T follicular helper cell (primary cell): ENCODE results near the gene MOB2.

Experiments
- DNase-seq: peaks from one replicate; pipeline ENCODE4 v3.0.0-alpha.2; 2020; ENCODE audit warnings: low read depth

Gene MOB2

DNA sequence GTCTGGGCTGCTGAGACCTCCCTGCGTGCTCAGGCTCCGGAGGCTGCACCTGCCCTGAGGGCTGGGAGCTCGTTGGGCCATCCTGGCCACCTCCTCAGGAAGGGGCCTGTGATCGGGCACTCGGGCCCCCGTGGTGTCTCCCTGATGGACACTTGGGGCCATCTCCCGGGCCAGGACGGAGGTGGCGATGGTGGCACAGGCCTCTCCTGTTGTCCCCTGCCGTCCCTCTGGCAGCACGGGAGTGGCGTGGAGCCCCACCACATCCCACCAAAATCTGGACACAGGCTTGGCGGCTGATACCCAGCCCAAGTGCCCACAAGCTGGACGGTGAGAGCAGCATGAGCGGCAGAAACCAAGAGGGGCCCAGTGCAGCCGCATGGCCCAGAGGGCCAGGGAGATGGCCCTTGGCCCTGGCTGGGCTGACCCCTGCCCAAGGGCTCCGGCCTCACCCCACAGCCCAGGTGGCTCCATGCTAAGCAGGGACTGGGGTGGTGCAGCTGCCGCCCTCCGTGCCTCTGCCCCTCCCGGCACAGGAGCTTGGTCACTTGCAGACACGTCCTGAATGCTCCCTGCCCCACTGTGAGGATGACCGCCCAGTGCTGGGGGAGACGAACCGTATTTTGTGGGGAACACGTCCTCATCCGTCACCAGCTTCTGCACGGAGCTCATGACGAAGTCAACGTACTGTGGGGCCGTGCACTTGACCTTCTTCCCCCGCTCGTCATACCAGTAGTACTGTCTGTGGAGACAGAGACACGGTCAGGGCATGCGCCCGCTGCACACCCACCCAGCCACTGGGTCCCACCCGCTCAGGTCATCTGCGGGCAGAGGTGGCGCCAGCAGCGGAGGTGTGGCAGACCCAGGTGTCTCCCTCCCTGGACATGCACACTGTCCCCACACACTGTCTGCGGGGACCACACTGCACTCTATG is 15.6 kb downstream of the MOB2 start:
- no peak for DNase-seq

GRCh38 chr11:1469911-1470680 is 16.5 kb downstream of the MOB2 start:
- DNase-seq = no peak

DNA sequence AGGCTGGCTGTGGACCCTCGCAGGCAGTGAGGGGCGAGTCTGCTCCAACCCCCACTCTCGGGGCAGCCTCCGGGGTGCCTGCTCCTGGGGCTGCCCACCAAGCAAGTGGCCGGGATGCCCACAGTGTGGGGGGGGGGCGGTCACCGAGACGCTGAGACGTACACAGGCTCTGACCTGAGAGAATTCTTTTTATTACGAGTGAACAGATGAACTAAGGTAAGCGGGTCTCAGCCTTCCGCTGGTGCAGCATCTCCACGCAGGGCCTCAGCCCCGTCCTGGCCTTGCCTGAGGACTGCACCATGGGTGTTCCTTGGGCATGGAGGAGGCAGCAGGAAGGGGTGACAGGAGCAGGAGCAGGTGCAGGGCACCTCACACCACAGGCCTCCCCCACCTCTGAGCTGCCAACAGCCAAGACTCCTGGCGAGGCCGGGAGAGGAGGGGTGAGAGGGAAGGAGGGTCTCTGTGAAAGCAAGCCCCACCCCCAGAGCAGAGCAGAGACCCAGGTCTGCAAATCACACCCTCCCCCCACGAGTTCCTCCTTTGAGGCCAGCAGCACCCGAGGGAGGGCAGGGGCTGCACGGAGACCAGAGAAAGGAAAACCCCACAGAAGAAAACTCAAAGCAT is 17.2 kb downstream of the MOB2 start:
- DNase-seq = no peak

- no peak for DNase-seq
Observed at GRCh38 chr11:1468473-1469066, 18.0 kb downstream of the MOB2 start.

- DNase-seq = no peak
Observed at GRCh38 chr11:1468002-1468401, 18.6 kb downstream of the MOB2 start.

DNA sequence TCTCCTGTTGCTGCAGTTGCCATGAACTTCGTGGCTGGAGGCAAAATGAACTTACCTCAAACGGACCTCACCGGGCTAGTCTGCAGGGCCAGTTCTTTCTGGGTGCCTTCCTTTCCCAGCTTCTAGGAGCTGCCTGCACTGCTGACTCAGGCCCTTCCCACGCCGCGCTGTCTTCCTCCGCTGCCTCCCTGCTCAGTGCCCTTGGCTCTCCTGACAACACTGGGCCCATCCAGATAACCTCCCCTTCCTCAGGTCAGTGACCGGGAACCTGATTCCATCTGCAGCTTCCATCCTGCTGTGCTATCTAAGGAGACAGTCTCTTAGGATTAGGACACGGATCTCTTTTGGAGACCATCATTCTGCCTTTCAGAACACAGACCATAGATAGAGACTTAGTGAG is 19.3 kb downstream of the MOB2 start:
- no peak for DNase-seq

DNA sequence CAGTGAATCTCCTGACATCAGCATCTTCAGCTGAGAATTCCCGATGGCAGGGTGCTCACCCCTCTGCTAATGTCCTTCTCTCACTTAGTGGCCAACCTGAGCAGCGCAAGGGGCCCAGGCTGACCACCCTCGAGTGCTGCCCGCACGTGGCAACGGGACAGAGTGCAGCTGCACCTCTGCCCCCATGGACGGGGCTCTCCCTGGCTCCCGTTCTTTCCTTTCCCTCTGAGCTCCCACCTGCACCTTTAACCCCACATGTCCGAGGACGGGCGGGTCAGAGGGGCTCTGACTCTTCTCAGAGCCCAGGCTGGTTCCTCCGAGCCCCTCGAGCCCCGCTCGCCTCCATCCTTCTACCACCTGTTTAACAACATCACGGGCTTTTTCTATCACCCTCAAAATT is 19.8 kb downstream of the MOB2 start:
- no peak for DNase-seq

GRCh38 chr11:1463056-1463455 is 23.5 kb downstream of the MOB2 start:
- no peak for DNase-seq

DNA sequence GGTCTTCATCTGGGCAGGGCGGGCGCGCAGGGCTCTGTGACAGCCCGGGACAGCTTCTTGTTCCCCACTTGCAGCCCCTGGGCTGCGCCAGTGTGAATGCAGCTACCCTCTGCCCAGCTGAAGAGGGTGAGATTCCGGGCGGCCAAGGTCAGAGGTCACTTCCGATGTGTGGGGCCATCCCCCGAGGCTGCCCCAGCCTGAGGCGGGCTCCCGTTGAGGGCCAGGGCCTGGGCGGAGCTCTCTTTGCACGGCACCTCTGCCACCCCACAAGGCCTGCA is 23.9 kb downstream of the MOB2 start:
- no peak for DNase-seq

DNA sequence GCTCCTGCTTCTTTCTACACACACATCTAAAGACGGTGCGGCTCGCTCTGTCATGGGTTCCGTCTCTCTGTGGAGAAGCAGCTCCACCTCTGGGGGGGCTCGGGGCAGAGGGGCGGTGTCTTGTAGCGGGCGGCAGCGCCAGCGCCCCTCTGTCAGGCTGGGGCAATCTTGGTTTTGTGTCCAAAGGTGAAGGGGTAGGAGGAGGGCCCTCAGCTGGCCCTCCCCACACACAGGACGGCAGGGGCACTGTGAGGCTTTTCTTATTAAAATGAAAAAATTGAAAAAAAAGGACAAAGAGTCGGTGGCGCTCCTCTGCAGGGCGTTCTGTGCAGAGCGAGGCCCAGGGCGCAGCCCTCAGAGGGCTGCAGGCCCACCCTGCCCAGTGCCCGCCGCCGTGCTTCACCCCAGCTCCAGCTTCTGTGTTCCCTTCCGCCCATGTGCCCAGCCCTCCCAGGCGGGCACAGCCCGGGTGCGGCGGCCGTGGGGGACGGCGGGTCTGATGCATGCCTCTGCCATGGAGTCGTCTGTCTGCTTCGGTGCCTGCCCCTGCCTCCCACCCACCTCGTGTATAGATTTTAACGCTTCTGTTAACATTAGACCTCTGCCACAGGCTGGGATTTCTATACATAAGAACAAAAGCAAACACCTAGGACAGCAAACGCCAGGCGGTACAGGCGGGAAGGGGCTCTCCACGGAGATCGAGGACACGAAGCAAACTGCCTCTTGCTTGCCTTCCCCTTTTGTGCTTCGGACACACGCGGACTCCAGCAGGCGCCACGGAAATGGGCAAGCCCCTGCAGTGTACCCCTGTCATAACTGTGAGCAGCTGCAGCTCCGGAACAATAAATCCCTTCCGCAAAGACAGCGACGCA is 24.5 kb downstream of the MOB2 start:
- no peak for DNase-seq

DNA sequence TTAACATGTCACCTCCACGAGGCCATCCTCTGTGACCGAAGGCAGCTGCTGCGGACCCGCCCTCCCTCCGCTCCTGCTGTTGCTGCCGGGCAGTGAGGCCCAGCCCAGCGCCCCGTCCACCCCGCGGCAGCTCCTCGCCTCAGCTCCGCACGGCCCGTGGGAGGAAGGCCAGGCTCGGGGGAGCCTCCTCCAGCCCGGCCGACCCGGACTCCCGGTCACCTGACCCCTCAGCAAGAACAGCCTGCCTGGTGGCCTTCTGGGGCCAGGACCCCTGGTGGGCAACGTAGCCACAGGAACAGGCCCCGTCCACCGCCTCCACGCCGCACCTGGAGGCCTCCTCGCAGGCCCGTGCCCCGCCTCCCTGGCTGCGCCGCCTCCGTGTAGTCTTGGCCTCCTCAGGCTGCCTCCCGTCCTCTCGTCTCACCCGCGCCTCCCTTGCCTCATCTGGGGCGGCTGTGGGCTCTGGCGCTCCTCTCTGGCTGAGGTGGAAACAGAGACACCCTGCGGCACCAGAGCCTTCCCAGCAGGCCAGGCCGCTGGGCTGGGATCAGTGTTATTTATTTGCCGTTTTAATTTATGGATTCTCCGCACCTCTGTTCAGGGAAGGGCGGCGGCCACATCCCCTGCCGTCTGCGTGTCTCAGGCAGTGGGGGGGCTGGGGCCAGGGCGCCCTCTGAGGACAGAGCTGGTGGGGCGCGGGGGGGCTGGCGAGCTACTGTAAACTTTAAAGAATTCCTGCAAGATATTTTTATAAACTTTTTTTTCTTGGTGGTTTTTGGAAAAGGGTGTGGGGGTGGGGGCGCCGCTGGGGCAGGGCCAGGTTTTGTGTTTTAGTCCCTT is 25.4 kb downstream of the MOB2 start:
- no peak for DNase-seq

DNA sequence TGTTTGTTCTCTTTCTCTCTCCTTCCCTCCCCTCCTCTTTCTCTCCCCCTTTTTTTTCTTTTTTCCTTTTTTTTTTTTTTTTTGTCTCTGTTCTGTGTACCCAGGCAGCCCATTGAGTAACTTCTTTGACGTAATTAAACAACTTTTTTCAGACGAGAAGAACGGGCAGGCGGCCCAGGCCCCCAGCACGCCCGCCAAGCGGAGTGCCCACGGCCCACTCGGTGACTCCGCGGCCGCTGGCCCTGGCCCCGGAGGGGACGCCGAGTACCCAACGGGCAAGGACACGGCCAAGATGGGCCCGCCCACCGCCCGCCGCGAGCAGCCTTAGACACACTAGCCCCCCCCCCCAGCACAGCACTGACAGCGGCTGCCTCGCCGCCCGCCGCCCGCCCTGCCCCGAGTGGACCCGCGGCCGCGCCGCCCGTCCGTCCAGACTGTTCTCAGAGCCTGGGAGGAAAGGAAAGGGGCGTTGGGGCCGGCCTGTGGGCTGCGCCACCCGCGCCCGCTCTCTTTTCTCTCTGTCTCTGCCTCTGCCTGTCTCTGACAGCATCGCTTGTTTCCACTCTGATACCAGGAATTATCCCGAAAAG is 26.1 kb downstream of the MOB2 start:
- DNase-seq = no peak

GRCh38 chr11:1459764-1460395 is 26.7 kb downstream of the MOB2 start:
- DNase-seq = no peak

- DNase-seq = no peak
Observed at GRCh38 chr11:1459219-1459575, 27.4 kb downstream of the MOB2 start.

DNA sequence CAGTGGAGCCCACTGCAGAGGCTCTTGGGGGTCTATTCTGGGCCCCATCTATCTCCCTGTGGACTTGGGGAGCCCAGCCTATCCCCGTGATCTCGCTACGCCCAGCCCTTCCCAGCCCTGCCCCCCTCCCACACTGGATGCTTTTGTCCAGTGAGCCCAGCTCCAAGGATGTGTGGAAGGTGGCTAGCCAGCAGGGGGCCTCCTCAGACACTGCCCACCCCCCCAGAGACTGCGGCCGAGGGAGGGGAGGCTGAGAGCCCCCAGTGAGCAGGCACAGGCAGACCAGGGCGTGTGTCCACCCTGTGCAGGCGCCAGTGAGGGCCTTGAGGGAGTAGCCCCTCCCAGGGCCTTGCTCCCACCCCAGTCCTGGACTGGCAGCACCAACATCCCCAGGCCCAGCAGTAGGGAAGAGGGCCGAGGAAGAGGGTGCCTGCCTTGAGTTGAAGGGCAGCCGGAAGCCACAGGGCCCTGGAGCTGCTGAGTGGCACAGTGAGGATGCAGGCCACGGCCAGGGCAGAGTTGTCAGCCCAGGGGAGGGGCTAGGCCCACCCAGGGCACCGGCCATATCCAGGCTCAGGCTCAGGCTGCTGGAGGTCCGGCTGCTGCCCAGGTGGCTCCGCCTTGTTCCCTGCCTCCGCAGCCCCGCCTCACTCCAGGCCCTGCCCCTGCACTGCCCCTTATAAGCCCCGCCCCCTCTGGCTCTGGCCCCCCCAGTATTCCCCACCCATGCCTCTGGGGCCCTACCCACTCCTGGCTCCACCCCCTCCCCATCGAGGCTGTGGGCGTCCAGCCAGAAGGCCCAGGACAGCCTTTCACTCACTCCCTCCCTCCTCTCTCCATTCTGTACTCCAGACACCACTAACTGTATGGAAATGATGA is 28.0 kb downstream of the MOB2 start:
- DNase-seq = no peak

- no peak for DNase-seq
Observed at GRCh38 chr11:1457856-1458255, 28.7 kb downstream of the MOB2 start.

- no peak for DNase-seq
Observed at GRCh38 chr11:1457326-1457680, 29.3 kb downstream of the MOB2 start.

- no peak for DNase-seq
Observed at GRCh38 chr11:1456596-1457325, 29.8 kb downstream of the MOB2 start.
